Measurements from ENCODE around the gene DACT1.

The DACT1 gene

GRCh38 chr14:58668848-58669480 lies 31.2 kb downstream of the DACT1 start:
- no peak for DNase-seq

DNA sequence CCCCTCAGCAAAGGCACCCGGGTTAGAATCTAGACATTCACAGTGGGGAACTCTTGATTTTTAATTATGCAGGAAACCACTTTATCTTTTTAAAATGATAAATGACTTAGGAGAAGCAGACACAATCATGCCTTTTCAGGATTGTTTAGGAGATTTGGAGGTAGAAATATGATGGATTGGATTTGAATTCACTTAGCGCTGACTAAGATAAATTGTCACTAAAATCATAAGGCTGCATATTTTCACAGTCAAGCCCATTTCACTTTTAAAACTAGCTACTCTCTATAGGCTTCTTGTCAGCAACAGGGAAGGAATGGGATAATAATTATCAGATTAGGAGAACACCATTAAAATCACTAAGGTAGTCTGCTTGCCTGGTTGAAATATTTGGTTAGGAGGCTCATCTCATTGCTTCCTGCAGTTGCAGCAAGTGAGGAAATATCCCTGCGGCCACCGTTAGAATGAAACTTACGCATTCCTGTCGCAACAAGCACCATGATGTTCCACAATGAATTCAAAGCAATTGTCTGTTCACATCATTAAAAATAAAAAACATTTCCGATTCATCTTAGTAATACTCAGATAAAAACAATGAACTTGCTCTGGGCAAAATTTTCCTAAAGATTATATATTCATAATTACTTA lies 31.9 kb downstream of the DACT1 start:
- no peak for DNase-seq

DNA sequence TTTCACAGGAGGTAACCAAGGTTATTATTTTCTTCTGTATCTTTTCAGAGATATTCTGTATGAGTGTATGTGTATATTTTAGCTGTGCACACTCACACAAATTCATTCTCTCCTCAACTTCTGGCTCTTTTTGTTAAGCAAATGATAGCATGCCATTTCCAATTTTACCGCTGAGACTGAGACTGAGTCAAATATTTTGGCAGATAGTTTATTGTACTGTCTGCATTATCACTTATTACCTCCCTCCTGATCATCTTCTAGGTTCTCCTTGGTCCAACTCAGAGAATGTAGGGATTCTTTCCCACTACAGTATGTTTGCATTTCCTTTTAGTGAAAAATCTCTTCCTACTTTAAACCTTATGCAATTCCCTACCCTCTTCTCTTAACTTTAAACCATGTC lies 33.3 kb downstream of the DACT1 start:
- no peak for DNase-seq

- no peak for DNase-seq
Observed at GRCh38 chr14:58671436-58671835, 33.7 kb downstream of the DACT1 start.

DNA sequence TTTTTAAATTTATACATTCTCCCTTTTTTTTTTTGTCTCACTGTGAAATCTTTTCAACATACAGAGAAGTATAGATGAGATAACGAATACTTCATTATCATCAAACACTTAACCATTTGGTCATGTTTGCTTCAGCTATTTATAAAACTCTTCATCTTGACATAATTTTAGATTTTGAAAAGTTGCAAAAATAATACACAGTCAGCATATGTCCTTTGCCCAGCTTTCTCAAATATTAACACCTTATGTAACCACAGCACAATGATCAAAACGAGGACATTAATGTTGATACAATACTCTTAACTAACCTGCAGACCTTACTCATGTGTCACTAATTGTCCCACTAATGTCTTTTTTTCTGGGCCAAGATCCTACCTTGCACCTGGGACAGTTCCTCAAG lies 36.0 kb downstream of the DACT1 start:
- DNase-seq, result no peak

DNA sequence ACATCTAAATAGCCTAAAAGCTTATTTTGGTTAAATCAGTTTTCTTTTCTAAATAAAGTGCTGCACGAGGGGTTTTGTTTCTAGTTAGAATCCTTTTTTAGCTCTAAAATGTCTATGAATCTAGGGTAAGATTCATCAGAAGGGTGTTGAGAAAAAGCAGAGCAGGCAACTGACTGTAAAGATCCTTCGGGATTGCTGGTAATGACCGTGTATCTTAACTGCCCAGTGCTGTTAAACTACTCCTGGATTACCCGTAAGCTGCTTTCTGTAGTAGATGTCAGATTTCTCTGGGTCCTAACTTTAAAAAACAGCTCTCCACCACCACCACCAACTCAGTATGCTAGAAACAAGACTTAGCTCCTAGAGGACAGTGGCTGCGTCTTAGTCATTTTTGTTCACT lies 39.2 kb downstream of the DACT1 start:
- no peak for DNase-seq

GRCh38 chr14:58677517-58677916 lies 39.8 kb downstream of the DACT1 start:
- DNase-seq, result no peak

DNA sequence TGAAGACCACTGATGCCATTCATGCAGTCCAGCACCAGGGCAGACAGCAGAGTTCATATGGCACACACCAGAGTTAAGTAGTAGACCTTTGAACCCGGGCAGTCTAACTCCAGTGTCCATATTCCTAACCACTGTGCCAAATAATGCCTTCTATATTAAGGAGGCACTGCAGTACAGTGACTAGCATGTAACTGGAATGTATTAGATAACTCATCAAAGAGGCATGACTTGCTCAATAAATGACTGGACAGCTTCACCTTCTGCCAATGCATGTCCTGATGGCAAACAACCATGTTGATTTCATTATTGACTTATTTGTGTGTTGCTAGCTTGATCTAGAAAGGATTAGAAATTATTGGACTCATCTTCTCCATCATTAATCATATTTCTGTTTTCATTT lies 40.2 kb downstream of the DACT1 start:
- no peak for DNase-seq

DNA sequence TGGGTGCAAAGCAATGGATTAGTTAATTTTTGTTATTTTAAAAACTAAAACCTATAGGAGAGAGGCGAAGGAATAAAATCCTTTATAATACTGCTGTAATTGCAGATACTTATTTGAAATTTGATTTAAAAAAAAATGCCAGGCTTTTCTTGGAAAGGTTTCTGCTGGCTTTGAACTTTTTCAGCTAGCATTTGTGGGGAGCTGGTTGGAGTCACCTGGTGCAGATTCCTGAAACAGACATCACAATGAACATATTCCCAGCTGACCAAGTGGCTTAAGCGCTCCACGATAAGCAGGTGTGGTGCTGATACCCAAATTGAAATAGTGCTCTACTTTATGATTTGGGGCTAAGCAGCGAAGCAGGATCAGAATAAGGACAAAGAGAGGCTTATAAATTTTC lies 42.9 kb downstream of the DACT1 start:
- DNase-seq, result no peak

DNA sequence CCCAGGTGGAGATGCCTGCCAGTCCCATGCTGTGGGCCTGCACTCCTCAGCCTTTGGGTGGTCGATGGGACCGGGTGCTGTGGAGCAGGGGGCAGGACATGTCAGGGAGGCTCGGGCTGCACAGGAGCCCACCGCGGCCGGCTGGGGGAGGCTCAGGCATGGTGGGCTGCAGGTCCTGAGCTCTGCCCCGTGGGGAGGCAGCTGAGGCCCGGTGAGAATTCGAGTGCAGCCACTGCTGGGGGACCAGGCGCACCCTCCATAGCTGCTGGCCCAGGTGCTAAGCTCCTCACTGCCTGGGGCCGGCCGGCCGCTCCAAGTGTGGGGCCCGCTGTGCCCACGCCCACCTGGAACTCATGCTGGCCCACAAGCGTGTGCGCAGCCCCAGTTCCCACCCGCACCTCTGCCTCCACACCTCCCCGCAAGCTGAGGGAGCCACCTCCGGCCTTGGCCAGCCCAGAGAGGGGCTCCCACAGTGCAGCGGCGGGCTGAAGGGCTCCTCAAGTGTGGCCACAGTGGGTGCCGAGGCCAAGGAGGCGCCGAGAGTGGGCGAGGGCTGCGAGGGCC lies 49.6 kb downstream of the DACT1 start:
- DNase-seq, result no peak

DNA sequence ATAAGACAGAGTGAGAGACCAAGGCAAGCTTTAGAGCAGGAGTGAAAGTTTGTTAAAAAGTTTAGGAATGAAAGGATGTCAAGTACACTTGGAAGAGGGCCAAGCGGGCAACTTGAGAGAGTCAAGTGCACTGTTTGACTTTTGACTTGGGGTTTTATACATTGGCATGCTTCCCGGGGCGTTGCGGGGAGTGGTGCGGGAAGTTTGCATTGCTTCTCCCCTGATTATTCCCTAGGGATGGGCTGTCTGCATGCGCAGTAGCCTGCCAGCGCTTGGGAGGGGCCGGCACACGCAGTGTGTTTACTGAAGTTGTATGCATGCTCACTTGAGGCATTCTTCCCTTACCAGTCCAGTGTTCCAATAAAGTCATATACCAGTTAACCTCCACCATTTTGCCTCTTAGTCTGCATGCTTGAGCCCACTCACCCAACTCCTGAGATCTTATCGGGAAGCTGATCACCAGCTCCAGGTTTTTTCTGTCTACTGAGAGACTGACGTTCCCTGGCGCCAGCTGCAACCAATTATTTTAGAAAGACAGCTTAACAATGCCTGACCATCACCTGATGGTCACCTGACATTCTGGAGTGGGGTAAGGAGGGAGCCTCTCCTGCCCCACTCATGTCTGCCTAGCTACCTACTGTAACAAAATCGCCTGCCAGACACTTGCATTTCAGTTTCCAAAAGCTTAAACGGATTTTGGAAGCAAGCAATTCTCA lies 53.2 kb downstream of the DACT1 start:
- no peak for DNase-seq

GRCh38 chr14:58693048-58693447 lies 55.3 kb downstream of the DACT1 start:
- no peak for DNase-seq

DNA sequence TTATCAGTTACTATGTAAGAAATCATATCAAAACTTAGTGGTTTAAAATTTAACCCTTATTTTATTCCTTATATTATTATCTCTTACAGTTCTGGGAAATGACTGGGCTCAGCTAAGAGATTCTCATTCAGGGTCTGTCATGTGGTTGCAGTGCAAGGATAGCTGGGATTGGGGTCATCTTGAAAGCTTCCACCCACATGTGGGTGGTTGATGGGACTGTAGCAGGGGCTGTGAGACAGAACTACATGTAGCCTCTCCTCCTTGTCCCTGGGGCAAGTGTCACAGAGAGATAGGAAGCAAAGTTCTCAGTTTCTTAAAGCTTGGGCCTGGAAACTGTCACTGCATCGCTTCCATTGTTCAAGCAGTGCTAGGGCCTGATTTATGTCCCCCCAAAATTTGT lies 57.8 kb downstream of the DACT1 start:
- no peak for DNase-seq

- DNase-seq, result no peak
Observed at GRCh38 chr14:58697266-58697929, 59.6 kb downstream of the DACT1 start.

Data from activated CD4-positive, alpha-beta T cell treated with anti-CD3 and anti-CD28 coated beads for 1 hour (primary cell).